Endothelial cell of umbilical vein (primary cell): Measurements from ENCODE around the gene MSRB2.

ENCODE experiments used
- CTCF ChIP-seq, 2 donors: IDR thresholded peaks; 1 replicate in 1 of 2; 2 replicates in 1 of 2; pipeline ENCODE4 v1.5.1; 2011; ENCODE audit warnings: low read length in 2 of 2, mild to moderate bottlenecking in 2 of 2, moderate library complexity in 2 of 2, control low read depth in 1 of 2, inconsistent platforms in 1 of 2, low read depth in 1 of 2; ENCODE audit not compliant: insufficient read depth in 1 of 2; ENCODE audit errors: extremely low read depth in 1 of 2
- POLR2AphosphoS5 ChIP-seq: IDR thresholded peaks from 2 replicates; pipeline ENCODE4 v1.6.1; 2012; ENCODE audit warnings: low read depth, mild to moderate bottlenecking, control low read depth, low read length, moderate library complexity; ENCODE audit not compliant: insufficient read depth

- TF ChIP-seq POLR2AphosphoS5: no peak
- TF ChIP-seq CTCF (IDR thresholded peaks at IDR 0.05; ENCODE audit: extremely low read depth in 1 of 2, insufficient read depth in 1 of 2, low read depth in 1 of 2, low read length in 2 of 2): no peak
Measured at GRCh38 chr10:23096802-23097549, 1.6 kb downstream of the MSRB2 start.
